ENCODE measurements around the gene ART3.

ART3 gene

GRCh38 chr4:76141241-76141640 lies 66.7 kb downstream of the ART3 start:
- TF ChIP-seq CTCF (IDR thresholded peaks at IDR 0.05; ENCODE audit: low read depth, low read length, missing control alignments) = no peak
- DNase-seq (ENCODE audit: low read depth) = no peak
- no peak overlapping the region for H3K4me3 ChIP-seq (ENCODE audit: low read depth, low read length)
- in situ Hi-C loops (cut with HindIII; ENCODE audit: low sequenced_read_pairs) = no loop called here

DNA sequence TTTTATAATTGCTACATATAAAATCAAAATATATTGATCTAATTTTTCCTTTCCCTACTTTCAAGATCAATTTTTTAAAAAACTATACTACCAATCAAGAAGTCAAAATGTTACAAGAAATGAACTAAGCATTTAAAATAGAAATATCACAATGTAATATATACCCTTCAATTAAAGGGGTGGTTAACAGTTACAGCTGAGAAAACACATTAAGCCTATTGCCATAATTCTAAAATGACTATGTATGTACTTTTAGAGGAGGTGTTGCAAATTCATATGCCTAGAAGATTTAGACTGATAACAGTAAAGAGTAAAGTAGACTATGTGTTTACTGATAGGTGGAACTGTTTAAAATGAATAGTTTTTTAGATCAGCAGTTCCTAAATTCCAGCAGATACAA lies 70.0 kb downstream of the ART3 start:
- no peak for DNase-seq (ENCODE audit: low read depth)
- in situ Hi-C loops (cut with HindIII; ENCODE audit: low sequenced_read_pairs) = no loop called here
- no peak overlapping the region for H3K4me3 ChIP-seq (ENCODE audit: low read depth, low read length)
- no peak for TF ChIP-seq CTCF (IDR thresholded peaks at IDR 0.05; ENCODE audit: low read depth, low read length, missing control alignments)

DNA sequence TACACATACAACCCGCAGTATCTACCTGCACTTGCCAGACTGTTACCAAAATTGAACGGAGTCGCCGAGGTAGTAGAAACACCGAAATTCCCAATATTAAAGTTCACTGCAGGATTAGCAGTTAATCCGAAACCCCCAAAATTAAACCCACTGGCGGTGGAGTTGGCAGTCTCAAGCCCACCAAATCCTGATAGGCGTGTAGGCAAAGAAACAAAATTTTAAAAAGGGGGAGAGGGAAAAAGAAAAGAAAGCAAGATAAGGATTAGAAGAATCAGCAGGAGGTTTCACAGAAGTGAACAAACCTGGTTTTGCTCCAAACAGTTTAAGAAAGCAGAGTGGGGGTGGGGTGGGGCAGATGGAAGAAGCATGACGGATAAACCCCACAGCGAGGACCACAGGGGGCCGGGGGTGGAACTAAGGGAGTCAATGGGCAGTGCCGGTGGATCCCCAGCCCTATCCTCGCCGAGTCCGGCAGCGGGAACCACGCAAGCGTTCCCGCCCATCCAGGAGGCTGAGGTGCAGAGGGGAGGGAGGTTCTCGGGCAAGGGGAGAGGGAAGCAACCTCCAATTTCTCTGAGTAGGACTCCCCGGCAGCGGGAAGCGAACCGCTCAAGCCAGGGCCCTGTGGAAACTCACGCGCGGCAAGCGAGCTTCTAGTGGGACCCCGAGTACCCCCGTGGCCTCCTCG lies 73.1 kb downstream of the ART3 start:
- TF ChIP-seq CTCF (IDR thresholded peaks at IDR 0.05; ENCODE audit: low read depth, low read length, missing control alignments) = no peak
- in situ Hi-C loops (cut with HindIII; ENCODE audit: low sequenced_read_pairs) = no loop called here
- peak; percentile 56 for DNase-seq (ENCODE audit: low read depth)

DNA sequence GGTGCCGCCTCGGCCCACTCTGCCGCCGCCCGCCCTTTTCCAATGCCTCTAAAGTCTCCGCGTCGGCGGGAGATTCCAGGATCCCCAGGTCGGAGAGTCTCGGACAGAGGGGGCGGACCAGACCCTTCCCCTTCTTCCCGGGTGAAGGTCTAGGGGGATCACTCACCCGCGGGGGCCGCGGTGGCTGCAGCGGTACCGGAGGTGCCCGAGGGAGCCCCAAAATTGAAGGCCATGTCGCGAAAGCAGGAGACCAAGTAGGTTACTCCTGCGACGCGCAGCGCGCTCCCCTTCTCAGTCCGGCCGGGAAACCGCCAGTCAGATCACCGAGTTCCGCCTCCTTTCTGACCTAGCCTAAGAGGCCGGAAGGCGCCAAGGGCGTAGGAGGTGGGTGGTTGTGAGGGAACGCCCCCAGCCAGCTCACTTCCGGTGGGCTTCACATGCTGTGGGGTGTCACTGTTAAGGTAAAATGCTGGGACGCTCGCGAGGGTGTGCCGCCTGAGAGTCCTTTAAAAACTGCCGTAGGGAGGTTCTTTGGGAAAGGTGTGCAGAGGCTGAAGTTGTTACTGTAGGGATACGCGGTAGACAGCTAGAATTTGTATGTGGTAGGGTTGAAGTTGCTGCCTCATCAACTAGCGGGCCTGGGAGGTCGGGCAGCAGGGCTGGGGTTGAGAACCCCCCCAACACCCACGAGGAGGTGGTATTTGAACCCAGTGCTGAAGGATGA lies 73.8 kb downstream of the ART3 start, which contains the start of gene NUP54:
Gene NUP54 (minus strand): TSS at position 256 of the 724 bp plus-strand sequence. CDS start 23 bp downstream, at position 233.
- no peak for TF ChIP-seq CTCF (IDR thresholded peaks at IDR 0.05; ENCODE audit: low read depth, low read length, missing control alignments)
- peak; percentile 91 for DNase-seq (ENCODE audit: low read depth)
- H3K4me3 ChIP-seq (ENCODE audit: low read depth, low read length) = peak within 1 kb of the TSS; percentile 89
- in situ Hi-C loops (cut with HindIII; ENCODE audit: low sequenced_read_pairs) = no loop called here

More for the DNA sequence above, 73.1 kb downstream of the ART3 start:
- peak overlapping the region; percentile 89 for H3K4me3 ChIP-seq (ENCODE audit: low read depth, low read length)

- in situ Hi-C loops (cut with HindIII; ENCODE audit: low sequenced_read_pairs) = no loop called here
- TF ChIP-seq CTCF (IDR thresholded peaks at IDR 0.05; ENCODE audit: low read depth, low read length, missing control alignments) = no peak
- DNase-seq (ENCODE audit: low read depth) = no peak
- no peak overlapping the region for H3K4me3 ChIP-seq (ENCODE audit: low read depth, low read length)
These were observed 78.8 kb downstream of the ART3 start for GRCh38 chr4:76153356-76153755.

DNA sequence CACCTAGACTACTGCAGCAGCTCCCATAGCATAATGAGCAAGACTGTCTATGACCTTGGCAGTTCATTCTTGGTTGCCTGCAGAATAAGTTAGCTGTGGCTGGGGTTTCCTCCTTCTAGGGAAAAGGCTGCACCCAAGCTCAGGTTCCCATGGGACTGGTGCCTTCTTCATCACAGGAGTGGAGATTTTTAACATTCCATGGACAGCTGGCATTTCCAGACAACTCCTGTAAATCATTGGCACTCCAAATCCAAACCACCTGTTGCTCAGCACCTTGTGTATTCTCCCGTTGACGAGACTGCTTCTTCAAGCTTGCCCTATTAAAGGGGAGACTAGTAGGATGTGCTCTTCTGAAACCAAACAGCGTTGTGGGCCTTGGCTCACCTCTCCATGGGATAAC lies 81.5 kb downstream of the ART3 start:
- TF ChIP-seq CTCF (IDR thresholded peaks at IDR 0.05; ENCODE audit: low read depth, low read length, missing control alignments) = no peak
- no peak for DNase-seq (ENCODE audit: low read depth)
- no peak overlapping the region for H3K4me3 ChIP-seq (ENCODE audit: low read depth, low read length)
- in situ Hi-C loops (cut with HindIII; ENCODE audit: low sequenced_read_pairs) = no loop called here
